ENCODE measurements around the gene UNKL. TPM values are rescaled to one million over a fixed set of nuclear protein-coding genes. Genes with fewer than 3 reads are reported as not detected.

Gene UNKL
- total and polyA plus RNA-seq, 2 experiments from 2014 or later = 16.5 to 35.7 TPM

DNA sequence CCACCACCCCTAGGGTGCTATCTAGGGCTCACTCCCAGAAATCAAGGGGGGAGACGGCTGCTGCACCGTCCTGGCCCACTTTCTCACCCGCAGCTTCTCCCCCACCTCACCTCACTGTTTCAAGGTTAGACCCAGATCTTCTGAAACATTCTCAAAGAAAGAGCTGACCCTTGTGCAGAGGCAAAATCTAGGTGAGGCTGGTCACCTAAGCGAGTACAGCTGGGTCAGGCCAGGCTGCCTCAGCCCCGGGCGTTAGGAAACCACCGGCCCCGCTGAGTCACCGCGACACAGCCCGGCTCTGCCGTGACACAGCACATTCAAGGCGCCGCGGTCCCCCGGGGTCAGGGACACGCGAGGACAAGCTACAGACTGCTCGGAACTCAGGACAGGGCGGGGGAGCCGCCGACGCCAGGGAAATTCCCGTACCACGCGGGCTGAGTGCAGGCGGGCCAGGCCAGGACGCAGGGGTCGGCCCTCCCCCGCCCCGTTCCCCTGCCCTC, 35.6 kb downstream of the UNKL start:
- H3K9me3 ChIP-seq (ENCODE audit: low read depth) = no peaks in the 10 kb centered on the region
- no peak overlapping the region for H3K27ac ChIP-seq
- no peaks in the 10 kb centered on the region for H3K36me3 ChIP-seq
- no peaks in the 10 kb centered on the region for H3K4me1 ChIP-seq (ENCODE audit: low read depth)
- DNase-seq (ENCODE audit: low read depth in 1 of 2, low spot score in 1 of 2) = peak; percentile 47 to 71
- no peak for TF ChIP-seq CTCF (IDR thresholded peaks at IDR 0.05; ENCODE audit: low read depth, low read length)
- peaks cover 3% of the 10 kb centered on the region for H3K27me3 ChIP-seq
- H3K4me3 ChIP-seq = peak overlapping the region; percentile 44

DNA sequence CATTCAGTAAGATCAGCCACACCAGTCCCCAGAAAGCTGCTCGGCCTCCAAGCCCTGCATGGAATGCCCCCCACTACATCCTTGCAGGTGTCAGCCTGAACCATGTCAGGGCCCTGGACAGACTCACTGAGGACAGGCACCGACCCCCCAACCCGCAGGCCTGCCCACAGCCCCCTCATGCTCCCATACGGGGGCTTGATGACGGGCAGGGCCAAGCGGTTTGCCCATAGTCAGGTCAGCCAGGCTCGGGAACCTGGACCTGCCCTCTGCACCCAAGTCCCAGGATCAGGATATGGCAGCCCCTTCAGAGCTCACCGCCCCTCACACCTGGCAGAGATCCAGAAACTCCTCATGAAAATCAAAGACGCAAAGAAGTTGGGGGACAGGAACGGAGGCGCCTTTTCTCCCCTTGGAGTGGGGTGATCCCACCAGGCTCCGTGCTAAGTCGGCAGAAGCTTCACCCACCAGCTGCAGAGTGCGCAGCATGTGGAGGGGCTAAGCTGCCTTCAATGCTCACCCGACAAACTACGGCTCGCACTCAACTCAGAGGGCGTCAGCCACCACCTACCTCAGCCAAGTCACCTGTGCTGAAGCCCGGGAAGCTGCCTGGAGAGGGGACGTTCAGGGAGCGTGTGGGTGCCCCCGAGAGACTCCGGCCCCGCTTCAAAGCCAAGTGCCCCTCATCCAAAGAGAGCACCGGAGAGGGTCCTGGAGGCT, 36.3 kb downstream of the UNKL start:
- DNase-seq (ENCODE audit: low read depth in 1 of 2, low spot score in 1 of 2) = no peak

GRCh38 chr16:1377406-1378010, 37.0 kb downstream of the UNKL start:
- Histone ChIP-seq H3K4me1 (ENCODE audit: low read depth) (no peaks in the 10 kb centered on the region), H3K27ac (no peak overlapping the region), H3K36me3 (no peaks in the 10 kb centered on the region), H3K9me3 (ENCODE audit: low read depth) (no peaks in the 10 kb centered on the region), H3K27me3 (peaks cover 3% of the 10 kb centered on the region), H3K4me3 (no peak overlapping the region)
- TF ChIP-seq CTCF (IDR thresholded peaks at IDR 0.05; ENCODE audit: low read depth, low read length) = no peak
- no peak for DNase-seq (ENCODE audit: low read depth in 1 of 2, low spot score in 1 of 2)

More for the DNA sequence above, 36.3 kb downstream of the UNKL start:
- Histone ChIP-seq H3K9me3 (ENCODE audit: low read depth) (no peaks in the 10 kb centered on the region), H3K4me1 (ENCODE audit: low read depth) (no peaks in the 10 kb centered on the region), H3K36me3 (no peaks in the 10 kb centered on the region), H3K27ac (no peak overlapping the region), H3K27me3 (peaks cover 3% of the 10 kb centered on the region), H3K4me3 (peak overlapping the region; percentile 44)
- no peak for TF ChIP-seq CTCF (IDR thresholded peaks at IDR 0.05; ENCODE audit: low read depth, low read length)

DNA sequence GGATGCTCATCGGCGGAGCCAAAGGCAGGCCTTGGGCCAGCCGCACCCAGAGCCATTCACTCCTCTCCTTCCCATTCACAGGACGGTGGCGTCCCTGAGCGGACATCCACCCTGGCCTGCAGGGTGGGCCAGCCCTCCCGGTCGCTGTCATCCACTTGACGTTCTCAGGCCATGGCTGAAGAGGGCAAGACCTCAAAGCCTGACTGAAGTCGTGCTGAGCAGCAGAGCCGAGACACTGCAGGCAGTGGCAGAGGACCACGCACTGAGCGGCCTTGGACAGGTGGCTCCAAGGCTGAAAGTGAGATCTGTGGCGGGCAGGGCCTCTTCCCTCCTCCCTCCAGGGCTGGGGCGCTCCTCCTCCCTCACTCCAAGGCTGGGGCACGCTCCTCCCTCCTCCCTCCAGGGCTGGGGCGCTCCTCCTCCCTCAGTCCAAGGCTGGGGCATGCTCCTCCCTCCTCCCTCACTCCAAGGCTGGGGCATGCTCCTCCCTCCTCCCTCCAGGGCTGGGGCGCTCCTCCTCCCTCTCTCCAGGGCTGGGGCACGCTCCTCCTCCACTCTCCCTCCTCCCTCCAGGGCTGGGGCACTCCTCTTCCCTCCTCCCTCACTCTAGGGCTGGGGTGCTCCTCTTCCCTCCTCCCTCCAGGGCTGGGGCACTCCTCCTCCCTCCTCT, 38.6 kb downstream of the UNKL start:
- no peak for TF ChIP-seq CTCF (IDR thresholded peaks at IDR 0.05; ENCODE audit: low read depth, low read length)
- Histone ChIP-seq H3K4me3 (no peak overlapping the region), H3K27me3 (peaks cover 3% of the 10 kb centered on the region), H3K27ac (no peak overlapping the region), H3K4me1 (ENCODE audit: low read depth) (no peaks in the 10 kb centered on the region), H3K9me3 (ENCODE audit: low read depth) (no peaks in the 10 kb centered on the region), H3K36me3 (no peaks in the 10 kb centered on the region)
- no peak for DNase-seq (ENCODE audit: low read depth in 1 of 2, low spot score in 1 of 2)

DNA sequence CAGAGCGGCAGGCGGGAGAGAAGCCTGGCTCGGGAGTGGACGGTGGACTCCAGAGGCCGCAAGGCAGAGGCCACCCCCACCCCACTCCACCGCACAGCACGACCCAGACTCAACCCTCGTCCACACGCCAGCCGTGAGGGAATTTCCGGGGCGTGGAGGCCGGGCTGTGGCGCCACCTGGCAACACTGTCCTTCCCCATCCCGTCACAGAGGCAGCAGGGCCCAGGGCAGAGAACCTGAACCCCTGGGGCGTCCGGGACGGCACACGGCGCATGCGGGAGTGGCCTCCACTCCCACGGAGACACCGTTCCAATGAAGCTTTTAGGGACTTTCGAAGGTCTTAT, 39.2 kb downstream of the UNKL start:
- H3K27ac ChIP-seq = no peak overlapping the region
- H3K4me1 ChIP-seq (ENCODE audit: low read depth) = no peaks in the 10 kb centered on the region
- DNase-seq (ENCODE audit: low read depth in 1 of 2, low spot score in 1 of 2) = no peak
- no peak for TF ChIP-seq CTCF (IDR thresholded peaks at IDR 0.05; ENCODE audit: low read depth, low read length)
- no peaks in the 10 kb centered on the region for H3K9me3 ChIP-seq (ENCODE audit: low read depth)
- no peak overlapping the region for H3K4me3 ChIP-seq
- peaks cover 3% of the 10 kb centered on the region for H3K27me3 ChIP-seq
- no peaks in the 10 kb centered on the region for H3K36me3 ChIP-seq

All from cardiac muscle cell (in vitro differentiated cells and primary cell).